NCI-H2196 (cell line): ENCODE results near the gene RAI1.

ENCODE experiments used
- DNase-seq: peaks from one replicate; lab custom pipeline; 2025; ENCODE audit not compliant: unreplicated experiment; lab: John Stamatoyannopoulos, UW

The RAI1 gene

DNA sequence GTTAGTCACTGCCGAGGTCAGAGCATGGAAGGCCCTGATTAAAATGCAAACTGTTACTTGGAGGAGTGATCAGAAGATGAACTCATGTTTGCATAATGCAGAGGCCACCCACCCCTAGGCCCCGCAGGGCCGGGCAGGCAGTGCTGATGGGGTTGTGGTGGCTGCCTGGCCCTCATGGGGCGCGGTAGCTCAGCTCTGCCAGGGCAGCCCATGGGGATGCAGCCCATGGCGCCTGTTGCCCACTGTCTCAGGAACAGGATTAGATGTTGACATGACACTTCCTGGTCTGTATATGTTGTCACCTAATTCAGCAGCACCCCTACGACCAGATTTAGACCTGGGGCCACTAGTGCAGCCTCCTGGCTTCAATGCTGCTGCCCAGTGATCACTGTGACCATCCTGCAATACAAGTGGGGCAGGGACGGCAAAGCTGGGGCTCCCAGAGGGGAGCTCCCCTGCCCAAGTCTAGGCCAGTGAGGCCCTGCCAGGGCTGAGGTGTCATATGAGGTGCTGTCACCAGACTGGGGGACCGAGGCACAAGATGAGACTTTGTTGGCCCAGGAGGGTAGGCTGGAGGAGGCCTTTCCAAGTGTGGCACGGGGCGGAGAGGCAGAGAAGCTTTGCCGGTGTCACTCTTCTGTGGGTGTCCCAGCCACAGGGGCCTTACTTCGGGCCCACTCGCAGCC, 49.1 kb downstream of the RAI1 start:
- no peak for DNase-seq

DNA sequence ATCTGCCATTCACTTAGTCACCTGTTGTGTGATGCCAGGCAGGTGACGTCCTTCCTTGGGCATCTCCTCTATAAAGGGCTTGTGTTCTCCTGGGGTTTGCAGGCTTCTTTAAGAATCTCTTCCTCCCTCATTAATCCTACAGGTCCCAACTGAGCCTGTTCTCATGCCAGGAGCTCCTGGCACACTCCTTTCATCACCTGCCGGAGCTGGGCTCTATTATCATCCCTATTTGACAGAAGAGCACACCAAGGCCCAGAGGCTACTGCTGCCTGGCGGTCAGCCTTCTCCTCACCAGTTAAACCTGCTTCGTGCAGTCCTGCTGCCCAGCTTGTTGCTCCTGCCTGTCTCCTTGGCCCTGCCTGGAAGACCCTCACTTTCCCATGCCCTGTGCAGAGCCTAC, 51.2 kb downstream of the RAI1 start:
- no peak for DNase-seq

DNA sequence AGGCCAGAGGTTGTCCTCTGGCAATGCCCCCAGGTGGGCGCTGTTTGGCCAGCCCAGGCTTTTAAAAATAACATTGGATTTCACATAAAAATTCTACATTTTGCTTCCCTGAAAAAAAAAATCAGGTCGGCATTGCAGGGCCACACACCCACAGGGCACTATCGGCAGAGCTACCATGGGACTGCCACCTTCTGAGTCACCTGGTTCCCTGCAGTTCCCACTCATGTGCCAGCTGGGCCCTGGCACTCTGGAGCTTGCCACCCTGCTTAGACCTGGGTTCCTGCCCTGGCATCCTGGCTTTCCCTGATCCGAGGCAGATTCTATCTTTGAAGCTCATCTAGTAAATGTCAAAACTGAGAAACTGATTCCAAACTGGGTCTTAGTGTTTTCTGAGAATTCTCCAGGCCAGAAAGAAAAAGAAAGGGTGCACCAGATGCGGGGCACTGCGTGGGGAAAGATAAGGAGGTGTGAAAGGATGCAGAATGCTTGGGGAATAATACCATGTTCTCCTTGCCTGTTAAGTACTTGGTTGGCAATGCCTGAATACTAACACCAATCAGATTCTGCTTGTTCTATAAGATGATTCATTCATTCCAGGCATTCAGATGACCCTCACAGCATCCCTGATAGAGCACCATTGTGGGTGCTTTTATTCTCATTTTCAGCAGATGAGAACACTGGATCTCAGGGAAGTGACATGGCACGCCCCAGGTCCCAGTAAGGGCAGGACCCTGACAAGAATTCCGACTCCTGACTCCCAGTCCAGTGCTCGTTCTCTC, 51.8 kb downstream of the RAI1 start:
- DNase-seq: no peak

DNA sequence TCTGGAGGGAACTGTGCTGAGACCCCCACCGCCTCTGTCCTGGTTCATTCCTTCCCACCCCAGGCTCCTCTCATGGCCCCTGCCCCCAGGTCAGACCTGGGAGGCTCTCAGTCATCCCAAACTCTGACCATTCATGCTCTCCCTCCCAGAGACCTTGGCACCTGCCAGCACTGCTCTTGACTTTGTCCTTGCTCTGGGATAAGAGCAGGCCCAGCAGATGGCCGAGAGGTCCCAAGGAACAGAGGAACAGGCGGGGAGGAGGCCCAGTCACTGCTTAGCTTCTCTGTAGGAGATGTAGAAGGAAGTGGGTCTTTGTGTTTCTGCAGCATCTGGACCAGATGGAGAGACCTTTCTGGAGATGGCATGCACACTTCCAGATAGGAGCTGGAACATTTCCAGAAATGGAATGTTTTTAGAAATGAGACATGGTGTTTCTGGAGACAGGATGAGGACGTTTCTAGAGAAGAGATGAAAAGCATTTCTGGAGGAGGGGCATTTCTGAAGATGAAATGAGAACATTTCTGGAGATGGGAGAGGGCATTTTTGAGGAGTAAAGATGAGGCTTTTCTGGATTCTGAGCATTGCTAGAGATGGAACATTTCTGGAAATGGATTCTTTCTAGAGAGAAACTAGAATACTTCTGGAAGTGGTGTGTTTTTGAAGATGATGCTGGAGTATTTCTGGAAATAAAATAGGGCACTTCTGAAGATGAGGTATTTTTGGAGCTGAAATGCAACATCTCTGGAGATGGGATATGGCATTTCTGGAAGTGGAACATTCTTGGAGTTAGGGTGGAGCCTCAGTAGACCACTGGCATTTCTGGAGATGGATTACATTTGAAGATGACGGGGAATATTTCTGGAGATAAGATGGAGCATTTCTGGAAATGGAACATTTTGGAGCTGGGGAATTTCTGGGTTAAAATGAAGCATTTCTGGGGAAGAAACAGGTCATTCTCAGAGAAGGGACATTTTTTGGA, 55.2 kb downstream of the RAI1 start:
- no peak for DNase-seq

DNA sequence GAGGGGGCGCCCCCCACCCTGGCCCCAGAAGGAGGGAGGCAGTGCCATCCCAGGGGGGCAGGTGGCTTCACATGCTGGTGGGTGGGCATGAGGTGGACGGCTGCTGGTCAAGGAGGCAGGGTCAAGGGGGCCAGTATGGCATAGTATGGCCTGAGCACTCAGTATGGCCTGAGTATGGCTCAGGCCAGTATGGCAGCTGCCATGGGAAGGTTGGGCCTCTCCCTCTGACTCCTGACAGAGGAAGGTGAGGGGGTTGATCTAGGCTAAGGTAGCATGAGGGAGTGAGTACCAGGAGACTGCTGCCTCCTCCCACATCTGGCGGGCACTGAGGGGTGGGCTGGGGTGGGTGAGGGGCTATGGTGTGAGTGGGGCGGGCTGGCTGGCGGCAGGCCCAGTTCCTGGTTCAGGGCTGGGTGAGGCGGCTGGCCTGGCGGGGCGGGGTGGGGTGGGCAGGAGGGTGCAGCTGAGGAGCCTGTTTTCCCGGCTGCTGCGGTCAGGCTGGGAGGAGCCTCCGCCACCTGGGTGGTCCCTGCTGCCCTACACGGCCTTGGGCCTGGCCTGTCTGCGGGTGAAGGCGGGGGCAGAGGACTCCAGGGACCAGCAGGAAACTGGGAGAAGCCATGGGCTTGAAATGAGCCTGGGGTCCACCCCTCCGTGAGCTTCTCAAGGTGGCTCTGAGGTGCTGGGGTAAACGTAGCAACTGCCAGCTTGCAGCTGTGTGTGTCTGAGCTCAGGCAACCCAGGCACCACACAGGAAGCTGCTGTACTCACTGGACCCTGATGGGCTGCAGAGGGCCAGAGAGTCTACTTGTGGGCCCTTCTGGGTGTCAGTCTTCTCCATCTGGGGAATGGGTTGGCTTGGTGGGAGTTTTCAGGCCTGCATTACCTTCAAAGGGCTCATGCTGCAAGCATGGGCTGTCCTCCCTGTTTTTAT, 57.0 kb downstream of the RAI1 start:
- DNase-seq: no peak

DNA sequence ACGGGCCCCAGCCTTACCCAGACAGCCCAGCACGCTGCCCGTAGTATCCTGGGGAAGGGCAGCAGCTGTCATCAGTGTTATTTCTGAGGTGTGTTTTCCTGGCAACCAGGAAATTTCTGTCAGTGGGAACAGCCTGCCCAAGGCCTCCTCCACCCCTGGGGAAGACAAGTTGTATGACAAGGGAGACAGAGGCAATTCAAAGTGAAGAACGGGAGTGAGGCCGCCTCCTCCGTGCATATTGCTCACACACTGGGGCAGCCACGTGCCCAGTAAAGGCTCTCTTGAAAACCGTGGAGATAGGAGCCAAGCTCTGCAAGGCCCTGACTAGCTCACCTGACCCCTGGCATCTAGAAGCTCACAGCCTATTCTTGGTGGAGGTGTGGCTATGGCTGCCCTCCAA, 57.6 kb downstream of the RAI1 start:
- no peak for DNase-seq

DNA sequence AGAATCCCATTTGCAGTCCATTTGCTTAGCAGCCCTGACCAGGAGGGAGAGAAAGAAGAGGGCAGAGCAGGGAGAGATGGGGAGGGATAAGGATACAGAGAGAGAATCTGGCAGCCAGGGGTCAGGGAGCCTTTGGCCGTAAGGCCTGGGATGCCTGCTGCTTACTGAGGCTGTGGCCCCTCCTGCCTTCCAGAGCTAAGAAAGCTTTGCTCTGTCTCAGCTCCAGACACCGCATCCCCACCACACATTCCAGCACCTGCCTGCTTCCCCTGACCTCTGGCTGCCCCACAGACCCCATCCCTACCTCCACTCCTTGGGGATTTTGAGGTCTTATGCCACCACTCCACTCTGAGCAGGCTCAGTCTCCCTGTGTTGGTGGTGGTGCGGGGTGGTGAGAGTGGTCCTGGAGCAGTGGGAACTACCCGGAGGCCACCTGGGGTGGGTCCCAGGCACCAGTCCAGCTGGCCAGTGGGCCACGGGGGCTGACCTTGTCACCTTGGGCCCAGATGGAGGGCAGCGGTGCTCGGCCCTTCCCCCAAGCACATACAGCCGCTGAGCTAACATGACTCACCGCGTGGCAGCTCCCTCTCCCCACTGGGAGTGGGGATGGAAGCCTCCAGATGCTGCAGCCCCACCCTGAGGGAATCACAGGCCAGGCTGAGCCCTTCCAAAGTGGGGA, 58.3 kb downstream of the RAI1 start:
- DNase-seq: no peak

DNA sequence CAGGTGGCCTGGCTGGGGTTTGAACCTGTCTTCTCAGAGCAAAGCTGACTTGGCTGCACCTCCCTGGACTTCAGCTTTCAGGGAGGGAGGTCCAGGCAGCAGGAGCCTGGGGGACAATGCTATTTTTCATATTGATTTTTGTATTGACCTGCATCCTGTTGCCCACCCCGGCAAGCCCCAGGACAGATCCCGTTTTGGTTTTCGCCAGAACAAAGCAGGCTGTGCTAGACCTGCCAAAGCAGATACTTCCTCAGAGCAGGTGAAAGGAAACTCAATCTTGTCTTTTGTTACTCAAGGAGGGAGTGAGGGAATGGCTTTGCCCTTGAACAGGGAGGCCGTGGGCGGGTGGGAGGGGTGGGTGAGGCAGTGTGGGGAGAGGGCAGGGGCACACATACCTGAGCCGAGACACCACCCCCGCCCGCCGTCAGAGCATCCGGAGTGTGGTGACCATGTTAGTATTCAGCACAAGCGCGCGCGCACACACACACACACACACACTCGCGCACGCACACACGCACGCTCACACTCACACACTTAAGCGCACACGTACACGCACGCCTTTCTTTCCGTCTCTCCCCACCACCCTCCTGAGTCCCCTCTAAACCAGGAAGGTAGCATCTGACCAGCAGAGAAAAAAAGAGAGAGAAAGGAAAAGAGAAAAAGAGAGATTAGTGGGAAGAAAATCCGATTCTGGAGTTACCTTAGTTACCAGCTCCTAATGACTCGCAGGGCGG, 59.5 kb downstream of the RAI1 start:
- DNase-seq: no peak

DNA sequence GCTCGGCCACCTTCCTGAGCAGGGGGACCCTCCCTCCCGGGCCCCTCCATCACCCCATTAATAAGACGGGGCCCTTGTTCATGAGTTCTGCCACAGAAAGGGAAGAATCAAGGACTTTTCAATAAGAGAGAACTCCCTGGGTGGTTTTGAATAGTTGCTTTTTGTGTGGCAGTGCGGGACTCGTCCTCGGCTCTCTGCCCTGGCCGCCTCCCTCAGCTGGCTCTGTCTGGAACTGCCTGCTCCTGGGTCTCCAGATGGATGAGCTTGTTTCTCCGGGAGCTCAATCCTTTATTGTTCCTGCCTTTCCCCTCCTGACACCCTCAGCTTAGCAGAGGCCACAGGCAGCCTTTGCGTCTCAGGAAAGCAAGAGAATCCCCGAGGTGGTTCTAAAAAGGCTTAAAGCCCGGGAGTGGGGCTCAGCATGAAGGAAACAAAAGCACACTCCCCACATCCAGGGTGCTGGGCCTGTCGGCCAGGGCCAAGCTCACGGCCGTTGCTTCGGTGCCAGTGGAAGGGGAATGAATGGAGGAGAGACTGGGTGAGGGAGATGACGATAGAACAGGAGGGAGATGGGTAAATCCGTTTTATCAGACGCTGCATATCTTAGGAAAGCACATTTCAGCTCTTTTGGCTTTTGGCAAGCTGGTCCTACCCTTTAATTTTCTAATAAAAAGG, 60.2 kb downstream of the RAI1 start:
- DNase-seq: no peak

DNA sequence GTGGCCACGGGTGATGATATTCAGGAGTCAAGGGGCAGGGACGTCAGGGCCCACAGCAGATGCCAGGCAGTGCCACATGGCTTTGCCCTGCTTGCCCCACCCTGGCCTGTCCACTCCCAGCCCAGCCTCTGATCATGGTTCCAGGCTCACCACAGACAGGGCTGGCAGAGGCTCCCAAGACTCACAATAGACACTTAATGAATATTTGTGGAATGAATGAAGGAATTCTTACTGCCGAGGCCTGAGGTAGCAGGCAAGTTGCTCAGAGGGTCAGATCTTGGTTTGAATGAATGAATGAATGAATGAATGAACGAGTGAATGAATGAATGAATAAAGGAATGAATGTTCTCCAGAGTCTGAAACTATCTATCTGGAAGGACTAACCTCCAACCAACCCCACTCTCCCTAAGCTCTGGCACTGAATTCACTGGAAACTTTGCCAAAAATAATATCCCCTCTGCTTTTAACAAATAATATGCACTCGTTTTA, 60.9 kb downstream of the RAI1 start:
- DNase-seq: no peak

DNA sequence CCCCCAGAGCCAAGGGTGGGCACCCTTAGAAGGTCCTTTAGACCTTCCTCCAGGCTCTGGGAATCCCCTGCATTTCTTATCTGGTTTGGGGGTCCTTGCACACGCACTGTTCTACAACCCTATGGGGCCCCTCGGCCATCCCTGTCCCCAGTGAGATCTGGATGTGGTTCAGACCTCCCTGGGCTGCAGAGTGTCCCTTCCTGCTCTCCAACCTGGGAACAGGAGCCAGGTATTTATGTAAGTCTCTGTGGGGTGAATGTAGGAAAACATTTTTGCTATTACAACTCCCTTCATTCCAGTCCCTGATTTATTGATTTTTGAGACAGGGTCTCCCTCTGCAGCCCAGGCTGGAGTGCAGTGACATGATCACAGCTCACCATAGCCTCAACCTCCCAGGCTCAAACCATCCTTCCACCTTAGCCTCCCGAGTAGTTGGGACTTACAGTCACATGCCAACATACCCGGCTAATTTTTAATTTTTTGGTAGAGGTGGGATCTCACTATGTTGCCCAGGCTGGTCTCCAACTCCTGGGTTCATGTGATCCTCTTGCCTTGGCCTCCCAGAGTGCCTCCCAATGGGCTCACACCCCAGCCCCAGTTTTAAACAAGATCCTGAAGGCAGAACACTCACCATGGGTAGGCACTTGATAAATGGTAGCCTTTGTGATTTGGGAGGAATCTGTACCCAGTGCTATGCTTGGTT, 61.6 kb downstream of the RAI1 start:
- DNase-seq: no peak

DNA sequence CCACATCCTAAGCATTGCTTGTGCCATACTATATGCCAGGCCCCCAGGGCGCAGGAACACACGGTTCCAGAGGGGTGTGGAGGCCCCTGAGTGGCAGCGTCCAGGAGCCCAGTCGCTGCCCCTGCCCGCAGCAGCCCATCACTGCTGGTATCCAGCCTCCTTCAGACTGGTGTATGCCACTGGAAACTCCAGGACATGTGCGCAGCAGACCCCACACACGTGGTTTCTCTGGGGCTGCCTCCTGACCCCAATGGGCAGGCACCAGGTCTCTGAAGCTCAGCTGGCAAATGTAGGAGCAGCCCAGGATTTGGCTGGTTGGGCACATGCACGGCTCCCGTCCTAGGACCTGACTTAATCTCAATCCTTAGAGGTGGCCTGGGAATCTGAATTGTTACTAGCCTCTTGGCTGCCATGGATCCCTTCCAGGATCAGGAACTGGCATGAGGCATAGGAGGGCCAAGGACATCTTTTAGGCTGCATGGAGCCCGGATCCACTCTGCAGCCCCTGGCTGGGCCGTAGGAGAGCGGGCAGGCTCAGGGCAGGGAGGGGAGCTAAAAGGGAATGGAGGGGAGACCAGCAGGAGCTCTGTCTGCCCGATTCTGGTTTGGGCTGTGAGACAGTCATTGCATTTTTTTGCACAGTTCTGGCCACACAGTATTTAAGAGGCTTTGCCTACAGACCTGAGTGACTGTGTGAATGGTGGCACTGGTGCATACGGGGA, 62.3 kb downstream of the RAI1 start:
- DNase-seq: no peak

DNA sequence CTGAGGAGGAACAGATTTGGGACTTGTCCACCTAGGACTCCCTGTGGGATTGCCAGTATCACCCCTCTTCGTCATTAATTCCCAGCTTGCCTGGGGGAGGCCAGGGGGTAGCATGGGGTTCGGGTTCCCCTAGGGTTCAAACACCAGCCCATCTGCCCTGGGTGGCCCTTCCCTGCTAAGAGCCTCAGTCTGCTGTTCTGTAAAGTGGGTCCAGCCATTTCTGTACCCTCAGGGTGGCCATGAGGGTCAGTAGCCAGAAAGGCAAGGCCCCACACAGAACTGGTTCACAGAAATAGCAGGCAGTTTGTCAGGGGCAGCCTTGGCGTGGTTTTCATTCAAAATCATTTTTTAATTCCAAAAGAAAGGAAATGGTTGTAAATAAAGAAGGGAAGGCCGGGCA, 62.9 kb downstream of the RAI1 start:
- DNase-seq: no peak

DNA sequence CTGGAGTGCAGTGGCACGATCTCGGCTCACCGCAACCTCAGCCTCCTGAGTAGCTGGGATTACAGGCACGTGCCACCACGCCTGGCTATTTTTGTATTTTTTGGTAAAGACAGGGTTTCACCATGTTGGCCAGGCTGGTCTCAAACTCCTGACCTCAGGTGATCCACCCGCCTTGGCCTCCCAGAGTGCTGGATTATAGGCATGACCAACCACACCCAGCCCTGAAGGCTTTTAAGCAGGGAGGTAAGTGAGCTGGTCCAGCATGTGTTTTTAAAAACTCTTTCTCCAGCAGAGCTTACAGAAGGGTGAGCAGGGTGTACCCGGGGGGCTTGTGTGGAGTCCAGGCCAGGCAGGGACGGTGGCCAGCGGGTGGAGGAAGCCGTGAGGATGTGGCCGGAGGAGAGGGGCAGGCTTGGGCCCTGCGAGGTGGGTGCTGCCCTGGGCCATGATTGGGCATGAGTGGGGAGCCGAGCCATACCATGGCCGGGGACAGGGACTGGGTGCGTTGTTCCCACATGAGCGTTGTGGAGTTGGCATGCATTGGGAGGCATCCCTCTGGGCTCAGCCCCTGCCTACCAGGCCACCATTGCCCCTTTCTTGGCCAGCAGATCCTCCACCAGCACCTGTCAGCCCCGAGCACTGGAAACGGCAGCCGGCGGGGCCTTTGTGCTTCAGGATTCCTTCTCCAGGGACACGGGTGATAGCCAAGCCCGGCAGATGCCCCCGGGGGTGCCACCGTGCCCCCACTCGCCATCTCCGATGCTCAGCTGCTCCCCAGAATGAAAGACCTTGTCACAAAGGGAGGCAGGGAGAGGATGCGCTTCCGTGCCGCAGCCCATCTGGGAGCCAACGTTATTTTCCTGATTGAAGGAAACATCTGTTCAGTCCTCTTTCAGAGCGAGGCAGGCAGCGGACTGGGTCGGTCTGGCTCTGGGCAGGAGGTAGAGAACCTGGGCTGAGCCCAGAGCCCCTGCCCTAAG, 64.5 kb downstream of the RAI1 start:
- DNase-seq: no peak

DNA sequence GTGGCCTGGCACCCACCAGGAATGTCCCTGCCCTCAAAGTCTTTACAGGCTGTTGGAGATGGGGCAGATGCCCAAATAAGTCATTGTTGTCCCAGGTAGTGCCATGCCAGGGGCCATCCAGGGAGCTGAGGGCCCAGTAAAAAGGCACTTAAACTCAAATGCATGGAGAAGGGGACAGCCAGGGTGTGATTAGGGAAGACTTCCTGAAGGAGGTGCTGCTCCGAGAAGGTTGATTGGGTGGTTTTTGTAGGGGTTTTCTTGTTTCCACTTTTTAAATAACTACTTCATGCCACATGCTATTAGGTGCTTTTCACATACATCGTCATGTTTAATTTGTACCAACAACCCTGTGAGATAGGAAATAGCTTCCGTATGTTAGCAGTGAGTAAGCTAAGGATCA, 66.9 kb downstream of the RAI1 start:
- no peak for DNase-seq

DNA sequence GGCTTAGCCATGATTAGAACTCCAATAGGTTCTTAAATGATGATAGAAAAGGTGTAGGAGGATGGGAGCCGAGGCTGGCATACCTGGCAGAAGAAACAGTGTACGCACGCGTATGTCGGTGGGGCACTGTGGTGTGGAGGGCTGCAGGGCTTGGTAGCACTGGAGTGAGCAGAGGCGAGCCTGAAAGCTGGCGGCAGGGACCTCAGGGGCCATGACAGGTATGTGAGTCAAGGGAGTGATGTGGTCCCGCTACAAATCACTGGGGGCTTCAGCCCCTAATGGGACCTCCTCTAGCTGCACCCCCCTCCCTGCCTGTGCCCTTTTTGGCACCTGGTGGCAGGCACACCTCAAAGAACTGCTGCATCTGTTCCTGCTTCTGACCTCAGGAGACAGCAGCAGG, 67.3 kb downstream of the RAI1 start:
- no peak for DNase-seq
